CD8-positive, alpha-beta memory T cell (primary cell): ENCODE measurements around the gene STRBP. TPM values are rescaled to one million over a fixed set of nuclear protein-coding genes. Genes with fewer than 3 reads are reported as not detected.

ENCODE experiments used
- CTCF ChIA-PET: fragments of 350-600 bp; sonication (Branson Sonifier 250); formaldehyde crosslinking; loops from one replicate; lab custom pipeline; 2021; ENCODE audit warnings: antibody characterized with exemption; lab: Charles Lee
- POLR2A ChIA-PET: fragments of 350-600 bp; sonication (Branson Sonifier 250); formaldehyde crosslinking; loops from one replicate; lab custom pipeline; 2021; ENCODE audit warnings: antibody characterized with exemption; lab: Charles Lee
- DNase-seq, 5 donors: peaks; one replicate each; pipeline versions ENCODE4 v3.0.0 to v3.0.0-alpha.2; 2020 to 2022; ENCODE audit warnings: mixed read lengths in 1 of 5
- H3K27ac ChIP-seq: one replicate; pipeline ENCODE4 v1.7.0; 2013; ENCODE audit warnings: low read depth, mild to moderate bottlenecking, low read length, moderate library complexity
- H3K27me3 ChIP-seq: 2 replicates; pipeline ENCODE4 v1.7.0; 2013; ENCODE audit warnings: low read length, mild to moderate bottlenecking; ENCODE audit not compliant: insufficient read depth, poor library complexity, severe bottlenecking
- H3K36me3 ChIP-seq: 2 replicates; pipeline ENCODE4 v1.7.0; 2013; ENCODE audit warnings: mild to moderate bottlenecking, low read length, moderate library complexity; ENCODE audit not compliant: insufficient read depth
- H3K4me1 ChIP-seq: 2 replicates; pipeline ENCODE4 v1.7.0; 2013; ENCODE audit warnings: mild to moderate bottlenecking, low read length, moderate library complexity; ENCODE audit not compliant: insufficient read depth
- H3K4me3 ChIP-seq: 2 replicates; pipeline ENCODE4 v1.7.0; 2013; ENCODE audit warnings: mild to moderate bottlenecking, low read length
- H3K9me3 ChIP-seq: 2 replicates; pipeline ENCODE4 v1.7.0; 2013; ENCODE audit warnings: mild to moderate bottlenecking, low read length
- H3K27ac Mint-ChIP-seq, 8 donors: one replicate each; pipeline ENCODE4 v1.8.0; 2020 to 2021; ENCODE audit warnings: mixed read lengths in 8 of 8, mild to moderate bottlenecking in 6 of 8, inconsistent platforms in 3 of 8, moderate library complexity in 3 of 8
- H3K27me3 Mint-ChIP-seq, 2 donors: one replicate each; pipeline ENCODE4 v1.8.0; 2020 to 2021; ENCODE audit warnings: mixed read lengths in 2 of 2, mild to moderate bottlenecking in 1 of 2, moderate library complexity in 1 of 2
- H3K36me3 Mint-ChIP-seq, 3 donors: one replicate each; pipeline ENCODE4 v1.8.0; 2020 to 2021; ENCODE audit warnings: mixed read lengths in 3 of 3, inconsistent platforms in 1 of 3, mild to moderate bottlenecking in 1 of 3
- H3K4me1 Mint-ChIP-seq, 3 donors: one replicate each; pipeline ENCODE4 v1.8.0; 2020 to 2021; ENCODE audit warnings: mixed read lengths in 3 of 3, inconsistent platforms in 1 of 3, mild to moderate bottlenecking in 1 of 3
- H3K4me3 Mint-ChIP-seq, 7 donors: one replicate each; pipeline ENCODE4 v1.8.0; 2020 to 2021; ENCODE audit warnings: mixed read lengths in 7 of 7, mild to moderate bottlenecking in 6 of 7, moderate library complexity in 4 of 7, inconsistent platforms in 2 of 7
- H3K9me3 Mint-ChIP-seq, 5 donors: one replicate each; pipeline ENCODE4 v1.8.0; 2020 to 2022; ENCODE audit warnings: mixed read lengths in 5 of 5, mild to moderate bottlenecking in 3 of 5, moderate library complexity in 2 of 5, inconsistent platforms in 1 of 5
- polyA plus RNA-seq: library from polyadenylated mRNA; unstranded; fragments of 300-500 nt; fragmentation: Illumina TruSeq; gene quantifications from one replicate; pipeline ENCODE4 v1.2.3, GENCODE V29; 2021
- total RNA-seq, 2 experiments: library from RNA; stranded (reverse); gene quantifications; one replicate each; pipeline ENCODE4 v1.2.3, GENCODE V29; 2021

The STRBP gene
- total and polyA plus RNA-seq, 3 experiments from 2014 or later, result 22.2 to 32.3 (median 31.4) TPM

- Histone ChIP-seq H3K27me3 (no peaks in the 10 kb centered on the region), H3K4me1 (peaks cover 6% of the 10 kb centered on the region), H3K36me3 (no peaks in the 10 kb centered on the region), H3K9me3 (no peaks in the 10 kb centered on the region), H3K4me3 (no peak overlapping the region), H3K27ac (no peak overlapping the region)
- peaks cover 10 to 15% (median 11%) of the 10 kb centered on the region in 3 donors for H3K4me1 Mint-ChIP-seq
- peaks cover 0 to 58% (median 8%) of the 10 kb centered on the region in 3 donors for H3K36me3 Mint-ChIP-seq
- H3K9me3 Mint-ChIP-seq, result no peaks in the 10 kb centered on the region
- ChIA-PET POLR2A (no interaction called here), CTCF (interaction anchor here (1.1 kb wide), 1 partner anchor 24 kb away, joined by 3 read pairs; no protein-coding TSS in a partner anchor)
- no peaks in the 10 kb centered on the region for H3K27me3 Mint-ChIP-seq
- H3K27ac Mint-ChIP-seq, result peak overlapping the region in 7 of 8 donors; percentile 38 to 77 (median 42)
- no peak overlapping the region for H3K4me3 Mint-ChIP-seq
- no peak for DNase-seq
Measured at GRCh38 chr9:123112015-123112975, 156.1 kb downstream of the STRBP start.

GRCh38 chr9:123111427-123112014 is 156.9 kb downstream of the STRBP start:
- Histone ChIP-seq H3K36me3 (no peaks in the 10 kb centered on the region), H3K27ac (no peak overlapping the region), H3K9me3 (no peaks in the 10 kb centered on the region), H3K27me3 (no peaks in the 10 kb centered on the region), H3K4me1 (peaks cover 6% of the 10 kb centered on the region), H3K4me3 (no peak overlapping the region)
- ChIA-PET POLR2A (no interaction called here), CTCF (interaction anchor here (1.1 kb wide), 1 partner anchor 23 kb away, joined by 3 read pairs; no protein-coding TSS in a partner anchor)
- H3K4me1 Mint-ChIP-seq, result peaks cover 10 to 15% (median 11%) of the 10 kb centered on the region in 3 donors
- no peaks in the 10 kb centered on the region for H3K9me3 Mint-ChIP-seq
- H3K36me3 Mint-ChIP-seq, result peaks cover 0 to 62% (median 8%) of the 10 kb centered on the region in 3 donors
- H3K4me3 Mint-ChIP-seq, result peak overlapping the region in 1 of 7 donors; percentile 36
- peak in 1 of 5 donors; percentile 16 for DNase-seq
- H3K27ac Mint-ChIP-seq, result peak overlapping the region; percentile 18 to 82 (median 64)
- no peaks in the 10 kb centered on the region for H3K27me3 Mint-ChIP-seq

- Mint-ChIP-seq H3K36me3 (peaks cover 0 to 59% (median 4%) of the 10 kb centered on the region in 3 donors), H3K27me3 (no peaks in the 10 kb centered on the region), H3K27ac (peak overlapping the region in 2 of 8 donors; percentile 29 to 59), H3K4me1 (peaks cover 10 to 15% (median 11%) of the 10 kb centered on the region in 3 donors), H3K9me3 (no peaks in the 10 kb centered on the region), H3K4me3 (no peak overlapping the region)
- CTCF ChIA-PET, result no interaction called here
- Histone ChIP-seq H3K27me3 (no peaks in the 10 kb centered on the region), H3K36me3 (peaks cover 3% of the 10 kb centered on the region), H3K9me3 (no peaks in the 10 kb centered on the region), H3K4me1 (peaks cover 6% of the 10 kb centered on the region), H3K4me3 (no peak overlapping the region), H3K27ac (no peak overlapping the region)
- POLR2A ChIA-PET, result no interaction called here
- no peak for DNase-seq
Measured at GRCh38 chr9:123109540-123110279, 158.7 kb downstream of the STRBP start.

GRCh38 chr9:123108976-123109375 is 159.4 kb downstream of the STRBP start:
- Histone ChIP-seq H3K9me3 (no peaks in the 10 kb centered on the region), H3K36me3 (peaks cover 6% of the 10 kb centered on the region), H3K4me3 (no peak overlapping the region), H3K4me1 (peaks cover 6% of the 10 kb centered on the region), H3K27me3 (no peaks in the 10 kb centered on the region), H3K27ac (no peak overlapping the region)
- CTCF ChIA-PET, result interaction anchor here (1.5 kb wide), 1 partner anchor 241 kb away, joined by 4 read pairs; no protein-coding TSS in a partner anchor
- Mint-ChIP-seq H3K4me1 (peaks cover 10 to 15% (median 11%) of the 10 kb centered on the region in 3 donors), H3K27me3 (no peaks in the 10 kb centered on the region), H3K4me3 (no peak overlapping the region), H3K27ac (peak overlapping the region in 3 of 8 donors; percentile 21 to 80 (median 29)), H3K36me3 (peaks cover 0 to 61% (median 4%) of the 10 kb centered on the region in 3 donors), H3K9me3 (no peaks in the 10 kb centered on the region)
- no peak for DNase-seq
- POLR2A ChIA-PET, result no interaction called here

- H3K4me3 Mint-ChIP-seq, result no peak overlapping the region
- Histone ChIP-seq H3K9me3 (no peaks in the 10 kb centered on the region), H3K36me3 (peaks cover 6% of the 10 kb centered on the region), H3K4me3 (no peak overlapping the region), H3K4me1 (peaks cover 6% of the 10 kb centered on the region), H3K27me3 (no peaks in the 10 kb centered on the region), H3K27ac (no peak overlapping the region)
- peaks cover 6 to 15% (median 11%) of the 10 kb centered on the region in 3 donors for H3K4me1 Mint-ChIP-seq
- H3K27ac Mint-ChIP-seq, result peak overlapping the region in 3 of 8 donors; percentile 52 to 61 (median 58)
- DNase-seq, result no peak
- ChIA-PET POLR2A (no interaction called here), CTCF (interaction anchor here (1.5 kb wide), 1 partner anchor 242 kb away, joined by 4 read pairs; no protein-coding TSS in a partner anchor)
- H3K27me3 Mint-ChIP-seq, result no peaks in the 10 kb centered on the region
- H3K36me3 Mint-ChIP-seq, result peaks cover 0 to 65% (median 4%) of the 10 kb centered on the region in 3 donors
- no peaks in the 10 kb centered on the region for H3K9me3 Mint-ChIP-seq
Measured at GRCh38 chr9:123107639-123108285, 160.6 kb downstream of the STRBP start.

GRCh38 chr9:123105490-123105889 is 162.9 kb downstream of the STRBP start:
- H3K9me3 Mint-ChIP-seq, result no peaks in the 10 kb centered on the region
- Histone ChIP-seq H3K9me3 (no peaks in the 10 kb centered on the region), H3K4me1 (no peaks in the 10 kb centered on the region), H3K36me3 (peaks cover 12% of the 10 kb centered on the region), H3K27ac (no peak overlapping the region), H3K27me3 (no peaks in the 10 kb centered on the region), H3K4me3 (no peak overlapping the region)
- POLR2A ChIA-PET, result no interaction called here
- CTCF ChIA-PET, result interaction anchor here (0.7 kb wide), 1 partner anchor 244 kb away, joined by 3 read pairs; no protein-coding TSS in a partner anchor
- peaks cover 0 to 86% (median 14%) of the 10 kb centered on the region in 3 donors for H3K36me3 Mint-ChIP-seq
- no peaks in the 10 kb centered on the region for H3K4me1 Mint-ChIP-seq
- peak overlapping the region in 3 of 8 donors; percentile 1 to 77 (median 19) for H3K27ac Mint-ChIP-seq
- no peak for DNase-seq
- no peak overlapping the region for H3K4me3 Mint-ChIP-seq
- H3K27me3 Mint-ChIP-seq, result no peaks in the 10 kb centered on the region

GRCh38 chr9:123104807-123105206 is 163.6 kb downstream of the STRBP start:
- Histone ChIP-seq H3K4me1 (no peaks in the 10 kb centered on the region), H3K27ac (no peak overlapping the region), H3K9me3 (no peaks in the 10 kb centered on the region), H3K27me3 (no peaks in the 10 kb centered on the region), H3K4me3 (no peak overlapping the region), H3K36me3 (peaks cover 12% of the 10 kb centered on the region)
- Mint-ChIP-seq H3K4me1 (no peaks in the 10 kb centered on the region), H3K4me3 (no peak overlapping the region), H3K9me3 (no peaks in the 10 kb centered on the region), H3K36me3 (peaks cover 0 to 86% (median 14%) of the 10 kb centered on the region in 3 donors), H3K27me3 (no peaks in the 10 kb centered on the region), H3K27ac (peak overlapping the region in 1 of 8 donors; percentile 77)
- DNase-seq, result no peak
- CTCF ChIA-PET, result no interaction called here
- POLR2A ChIA-PET, result no interaction called here
